ENCODE results near the gene SDCCAG8.

SDCCAG8 gene

GRCh38 chr1:243254927-243255790 lies 682 bp upstream of the SDCCAG8 start, which contains the start of gene CEP170:
TSS of gene CEP170 (minus strand) at chr1:243255281. CDS start at chr1:243225280, 30,001 bp downstream.
- DNase-seq = peak; percentile 100

- DNase-seq = no peak
Measured at GRCh38 chr1:243256590-243256989, 749 bp downstream of the SDCCAG8 start.

- no peak for DNase-seq
Measured at GRCh38 chr1:243257189-243257588, 1.3 kb downstream of the SDCCAG8 start.

- no peak for DNase-seq
Measured at GRCh38 chr1:243258731-243259130, 2.9 kb downstream of the SDCCAG8 start.

GRCh38 chr1:243260221-243260880 lies 4.5 kb downstream of the SDCCAG8 start:
- no peak for DNase-seq

- no peak for DNase-seq
Measured at GRCh38 chr1:243261390-243261789, 5.5 kb downstream of the SDCCAG8 start.

- peak; percentile 48 for DNase-seq
Measured at GRCh38 chr1:243264717-243265116, 8.9 kb downstream of the SDCCAG8 start.

- DNase-seq = no peak
Measured at GRCh38 chr1:243266231-243266630, 10.4 kb downstream of the SDCCAG8 start.

GRCh38 chr1:243267471-243267880 lies 11.6 kb downstream of the SDCCAG8 start:
- DNase-seq = no peak

GRCh38 chr1:243267914-243268653 lies 12.2 kb downstream of the SDCCAG8 start:
- DNase-seq = no peak

GRCh38 chr1:243268751-243269460 lies 13.1 kb downstream of the SDCCAG8 start:
- peak; percentile 21 for DNase-seq

GRCh38 chr1:243269461-243269801 lies 13.6 kb downstream of the SDCCAG8 start:
- DNase-seq = peak; percentile 31

- no peak for DNase-seq
Measured at GRCh38 chr1:243270097-243270864, 14.4 kb downstream of the SDCCAG8 start.

- DNase-seq = no peak
Measured at GRCh38 chr1:243271996-243272395, 16.2 kb downstream of the SDCCAG8 start.

- DNase-seq = no peak
Measured at GRCh38 chr1:243272401-243272800, 16.6 kb downstream of the SDCCAG8 start.

GRCh38 chr1:243273506-243273905 lies 17.7 kb downstream of the SDCCAG8 start:
- DNase-seq = no peak

GRCh38 chr1:243273945-243274344 lies 18.1 kb downstream of the SDCCAG8 start:
- DNase-seq = no peak

- no peak for DNase-seq
Measured at GRCh38 chr1:243275316-243275715, 19.5 kb downstream of the SDCCAG8 start.

- no peak for DNase-seq
Measured at GRCh38 chr1:243280571-243281129, 24.8 kb downstream of the SDCCAG8 start.

GRCh38 chr1:243281672-243282071 lies 25.8 kb downstream of the SDCCAG8 start:
- no peak for DNase-seq

GRCh38 chr1:243286409-243287122 lies 30.7 kb downstream of the SDCCAG8 start:
- DNase-seq = peak; percentile 13

All from eye (tissue), 1 donor.